NCI-H2171 (cell line): ENCODE results near the gene HOXA2.
A peak's percentile ranks its signal among the peaks of the same experiment; 100 is the strongest.

Source experiments
- DNase-seq: peaks from one replicate; lab custom pipeline; 2025; lab: John Stamatoyannopoulos, UW

The HOXA2 gene

DNA sequence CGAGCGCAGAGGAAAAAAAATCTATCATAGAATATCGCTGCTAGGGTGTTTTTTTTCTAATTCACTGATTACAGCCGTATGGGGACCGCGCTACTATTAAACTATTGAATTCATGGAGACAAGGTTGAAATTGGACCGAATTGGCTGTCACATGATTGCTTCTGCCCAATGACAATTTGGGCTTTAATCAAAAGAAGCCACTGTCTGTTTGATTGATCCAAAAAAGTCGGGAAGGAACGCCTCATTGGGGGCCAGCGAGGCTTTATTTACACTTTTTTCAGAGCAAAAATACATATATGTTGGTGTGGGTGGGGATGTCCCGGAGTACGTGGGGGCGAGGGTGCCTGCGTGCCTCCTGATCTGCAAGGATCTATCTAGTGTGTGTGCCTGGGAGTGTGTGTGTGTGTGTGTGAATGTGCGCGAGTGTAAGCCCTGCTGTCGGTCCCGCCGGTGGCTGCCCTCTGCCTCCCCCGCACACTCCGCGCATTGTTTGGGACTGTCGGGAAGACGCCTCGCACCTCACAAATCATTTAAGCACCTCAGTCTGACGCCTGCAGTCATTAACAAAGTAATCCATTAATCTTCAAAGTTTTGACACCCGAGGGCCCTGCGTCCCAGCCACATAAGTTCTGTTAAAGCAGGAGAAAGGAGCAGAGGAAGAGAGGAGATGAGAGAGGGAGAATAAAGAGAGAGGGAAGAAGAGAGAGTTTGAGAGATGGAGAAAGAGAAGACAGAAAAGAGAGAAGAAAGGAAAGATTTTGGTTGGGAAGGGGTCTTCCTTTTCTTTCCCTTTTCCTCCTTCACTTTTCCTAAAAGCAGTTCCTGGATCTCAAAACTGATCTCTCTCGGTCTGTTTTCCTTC lies at the start of gene HOXA2:
Gene HOXA2 (minus strand): TSS at position 103 of the 862 bp plus-strand sequence. CDS start 183 bp downstream, outside the sequence.
- no peak for DNase-seq

GRCh38 chr7:27151341-27151930 lies 49.0 kb upstream of the HOXA2 start:
- DNase-seq, result peak; percentile 16

GRCh38 chr7:27150568-27151340 lies 48.3 kb upstream of the HOXA2 start:
- DNase-seq, result peak; percentile 55

GRCh38 chr7:27149842-27150567 lies 47.5 kb upstream of the HOXA2 start:
- DNase-seq, result no peak

DNA sequence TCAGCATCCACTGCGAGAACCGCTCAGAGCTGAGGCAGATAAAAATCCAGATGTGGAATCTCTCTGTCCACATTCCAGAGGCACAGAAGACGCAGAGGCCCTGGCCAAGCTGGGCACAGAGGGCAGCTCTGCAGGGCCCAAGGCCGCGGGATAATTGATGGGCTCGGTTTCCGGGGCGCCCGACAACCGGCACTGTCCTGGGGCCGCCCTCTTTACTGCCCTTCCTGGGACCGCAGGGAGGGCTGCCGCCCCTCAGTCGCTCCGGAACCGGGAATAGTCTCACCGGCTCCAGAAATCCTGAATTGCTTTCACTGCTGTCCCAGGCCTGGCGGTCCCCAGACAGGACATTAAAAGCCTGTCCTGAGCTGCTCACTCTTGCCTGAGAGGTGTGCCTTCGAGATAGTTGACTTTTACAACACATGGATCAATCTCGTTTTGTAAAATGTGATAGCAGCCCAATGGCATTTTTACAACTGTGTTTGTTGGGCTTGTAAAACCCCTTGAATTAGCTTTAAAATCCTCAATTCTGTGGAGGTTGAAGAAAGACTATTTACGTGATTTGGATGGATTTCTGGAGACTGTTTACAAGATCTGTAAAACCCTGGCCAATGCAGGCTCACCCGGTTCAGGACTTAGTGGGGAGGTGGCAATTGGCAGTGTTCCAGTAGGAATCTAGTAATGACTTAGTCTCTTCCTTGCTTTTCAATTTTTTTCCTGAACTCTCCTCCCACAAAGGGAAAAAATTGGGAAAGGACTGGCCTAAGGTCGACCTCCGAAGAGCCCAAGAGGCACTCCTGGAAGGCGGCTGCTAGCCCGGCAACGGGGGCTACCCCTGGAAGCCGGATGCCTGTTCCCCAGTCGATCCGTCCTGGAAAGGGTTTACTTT lies 46.5 kb upstream of the HOXA2 start:
- DNase-seq, result no peak

DNA sequence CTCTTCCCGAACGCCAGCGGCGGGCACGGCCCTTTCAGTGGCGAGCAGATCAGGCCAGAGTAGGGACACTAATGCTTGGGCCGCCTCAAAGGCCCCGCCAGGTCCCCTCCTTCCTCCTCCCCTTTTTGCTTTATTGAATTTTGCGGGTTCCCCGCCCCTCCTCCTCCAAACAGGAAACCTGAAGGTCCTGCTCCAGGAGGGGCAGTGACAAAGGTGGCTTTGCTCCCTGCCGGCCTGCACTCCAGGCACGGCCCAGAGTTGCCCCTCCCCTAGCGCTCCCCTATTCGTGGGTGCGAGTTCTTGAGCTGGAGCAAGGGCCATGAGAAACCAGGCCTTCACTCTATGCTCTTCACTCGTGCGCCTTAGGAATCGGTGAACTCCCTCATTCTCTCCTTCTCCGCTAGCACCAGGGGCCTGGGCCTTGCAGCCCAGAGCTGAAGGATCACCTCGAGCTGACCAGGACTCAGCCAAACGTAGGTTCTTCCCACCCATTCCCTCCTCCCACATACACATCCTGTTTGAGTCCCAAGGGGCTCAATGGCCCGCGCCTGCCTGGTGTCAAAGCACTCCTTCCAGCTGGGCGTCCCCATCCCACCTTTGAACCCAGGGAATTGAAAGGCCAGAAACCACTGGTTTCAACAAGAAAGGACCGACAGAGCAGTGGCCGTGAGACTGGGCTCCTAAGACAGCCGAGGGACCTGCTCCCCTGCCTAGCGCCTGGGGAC lies 45.7 kb upstream of the HOXA2 start:
- no peak for DNase-seq

GRCh38 chr7:27147199-27148030 lies 44.9 kb upstream of the HOXA2 start, which contains the start of gene HOXA6:
Gene HOXA6, minus strand, starts transcription at chr7:27147774. Its CDS starts 25 bp downstream, at chr7:27147749.
- DNase-seq, result peak; percentile 43

DNA sequence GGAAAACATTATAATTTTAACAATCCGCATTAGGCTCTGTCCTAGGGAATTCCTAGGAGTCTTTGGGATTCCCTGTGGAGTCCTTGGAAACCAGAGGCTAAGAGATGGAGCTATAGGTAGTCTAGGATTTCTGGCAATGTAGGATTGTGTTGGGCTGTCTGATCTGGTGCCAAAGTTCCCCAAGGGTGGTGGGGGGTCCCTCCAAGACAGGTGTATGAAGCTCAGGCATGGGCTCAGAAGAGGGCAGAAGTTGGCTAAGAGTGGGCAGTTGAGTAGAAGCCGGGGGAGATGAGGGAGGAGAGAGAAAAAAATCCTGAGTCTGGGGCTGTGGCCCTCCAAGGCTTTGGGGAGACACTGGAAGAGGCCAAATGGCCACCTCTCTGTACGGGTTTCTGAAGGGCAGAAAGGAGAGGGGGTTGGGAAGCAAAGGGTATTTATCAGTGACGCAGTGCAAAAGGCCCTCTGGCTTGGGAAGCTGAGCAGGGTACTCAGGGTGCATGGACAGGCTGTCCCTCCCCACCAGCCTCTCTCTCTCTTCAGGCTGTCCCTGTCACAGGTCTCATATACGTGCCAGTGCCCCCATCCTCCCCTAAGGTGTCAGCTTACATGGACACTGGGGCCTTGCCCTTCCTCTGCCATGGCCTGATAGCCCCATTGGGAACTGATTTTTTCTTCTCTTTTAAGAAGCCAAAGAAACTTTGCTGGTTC lies 44.2 kb upstream of the HOXA2 start:
- DNase-seq, result no peak

DNA sequence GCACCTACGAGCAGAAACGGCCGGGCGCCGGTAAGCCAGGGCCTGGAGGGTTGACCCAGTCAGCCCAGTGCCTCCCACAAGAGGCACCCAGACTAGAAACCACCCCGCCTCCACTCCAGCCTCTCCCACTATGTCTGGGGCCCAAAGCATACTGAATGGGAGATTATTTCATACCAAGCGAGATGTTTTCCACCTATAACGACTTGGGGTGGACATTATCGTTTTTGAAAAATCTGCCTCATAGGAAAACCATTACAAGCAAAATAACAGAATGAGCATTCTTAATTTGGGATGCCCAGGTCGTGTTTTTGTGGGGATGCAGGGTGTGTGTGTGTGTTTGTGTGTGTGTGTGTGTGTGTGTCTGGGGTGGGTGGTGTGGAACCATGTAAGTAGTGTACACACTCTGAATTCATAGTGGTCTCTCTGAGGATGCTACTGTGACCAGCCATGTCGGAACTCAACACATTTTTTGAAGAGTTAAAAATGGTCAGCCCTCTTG lies 43.5 kb upstream of the HOXA2 start:
- DNase-seq, result no peak

DNA sequence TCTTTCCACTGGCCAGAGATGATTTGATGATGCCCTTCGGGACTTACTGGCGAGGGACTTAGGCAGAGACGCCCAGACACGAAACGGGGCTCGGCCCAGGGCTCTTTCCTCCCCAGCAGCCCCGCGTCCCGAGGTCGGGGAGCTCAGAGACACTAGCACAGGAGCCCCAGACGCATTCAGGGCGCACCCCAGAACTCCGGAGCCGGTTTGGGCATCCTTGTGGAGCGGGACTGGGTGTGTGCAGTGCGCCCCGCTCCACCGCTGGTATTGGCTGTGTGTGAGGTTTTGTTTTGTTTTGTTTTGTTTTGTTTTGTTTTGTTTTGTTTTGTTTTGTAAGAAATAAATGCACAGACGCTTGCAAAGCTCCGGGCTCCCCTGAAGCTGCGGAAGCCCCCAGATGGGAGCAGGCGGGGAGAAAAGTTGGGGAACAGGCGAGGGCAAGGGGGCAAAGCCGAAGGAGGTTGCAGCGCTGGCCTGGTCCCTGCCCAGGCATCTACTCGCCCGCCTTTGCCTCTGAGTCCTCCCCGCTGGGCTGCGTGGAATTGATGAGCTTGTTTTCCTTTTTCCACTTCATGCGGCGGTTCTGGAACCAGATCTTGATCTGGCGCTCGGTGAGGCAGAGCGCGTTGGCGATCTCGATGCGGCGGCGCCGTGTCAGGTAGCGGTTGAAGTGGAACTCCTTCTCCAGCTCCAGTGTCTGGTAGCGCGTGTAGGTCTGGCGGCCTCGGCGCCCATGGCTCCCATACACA lies 42.9 kb upstream of the HOXA2 start:
- no peak for DNase-seq

GRCh38 chr7:27144781-27145164 lies 42.3 kb upstream of the HOXA2 start:
- DNase-seq, result no peak

DNA sequence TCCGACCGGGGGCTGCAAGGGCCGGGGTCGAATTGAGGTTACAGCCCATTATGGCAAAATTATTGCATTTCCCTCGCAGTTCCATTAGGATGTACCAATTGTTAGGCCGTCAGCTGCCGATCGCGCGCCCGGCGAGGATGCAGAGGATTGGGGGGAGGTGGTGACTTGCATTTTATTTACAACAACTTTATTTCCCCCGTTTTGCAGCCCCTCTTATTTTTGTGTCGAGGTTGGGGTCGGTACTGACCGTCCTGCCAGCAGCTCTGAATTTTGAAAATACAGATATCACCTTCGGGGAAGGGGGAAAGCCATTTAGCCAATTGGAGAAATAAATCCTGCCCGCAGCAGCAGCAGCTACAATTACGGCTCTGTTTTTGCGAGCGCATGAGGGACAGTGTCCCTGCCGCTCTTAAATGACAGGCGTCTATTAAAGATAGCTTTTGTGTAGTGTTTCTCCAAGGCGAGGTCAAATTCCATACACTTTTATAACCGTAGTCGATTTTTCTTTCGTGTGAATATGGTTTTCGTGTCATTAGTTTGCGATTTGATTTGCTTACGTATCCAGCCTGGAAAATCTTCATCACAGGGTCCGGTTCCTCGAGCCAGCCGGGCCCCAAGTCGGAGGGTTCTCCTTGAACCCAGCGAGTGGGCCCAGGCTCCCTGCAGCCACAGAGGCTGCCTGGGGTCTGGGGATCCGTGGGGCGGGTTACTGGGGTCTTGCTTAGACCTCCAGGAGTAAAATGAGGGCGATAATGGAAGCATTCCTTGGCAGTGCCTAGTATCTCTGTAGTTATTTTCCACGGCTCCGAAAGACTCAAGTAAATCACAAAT lies 41.7 kb upstream of the HOXA2 start:
- DNase-seq, result no peak

DNA sequence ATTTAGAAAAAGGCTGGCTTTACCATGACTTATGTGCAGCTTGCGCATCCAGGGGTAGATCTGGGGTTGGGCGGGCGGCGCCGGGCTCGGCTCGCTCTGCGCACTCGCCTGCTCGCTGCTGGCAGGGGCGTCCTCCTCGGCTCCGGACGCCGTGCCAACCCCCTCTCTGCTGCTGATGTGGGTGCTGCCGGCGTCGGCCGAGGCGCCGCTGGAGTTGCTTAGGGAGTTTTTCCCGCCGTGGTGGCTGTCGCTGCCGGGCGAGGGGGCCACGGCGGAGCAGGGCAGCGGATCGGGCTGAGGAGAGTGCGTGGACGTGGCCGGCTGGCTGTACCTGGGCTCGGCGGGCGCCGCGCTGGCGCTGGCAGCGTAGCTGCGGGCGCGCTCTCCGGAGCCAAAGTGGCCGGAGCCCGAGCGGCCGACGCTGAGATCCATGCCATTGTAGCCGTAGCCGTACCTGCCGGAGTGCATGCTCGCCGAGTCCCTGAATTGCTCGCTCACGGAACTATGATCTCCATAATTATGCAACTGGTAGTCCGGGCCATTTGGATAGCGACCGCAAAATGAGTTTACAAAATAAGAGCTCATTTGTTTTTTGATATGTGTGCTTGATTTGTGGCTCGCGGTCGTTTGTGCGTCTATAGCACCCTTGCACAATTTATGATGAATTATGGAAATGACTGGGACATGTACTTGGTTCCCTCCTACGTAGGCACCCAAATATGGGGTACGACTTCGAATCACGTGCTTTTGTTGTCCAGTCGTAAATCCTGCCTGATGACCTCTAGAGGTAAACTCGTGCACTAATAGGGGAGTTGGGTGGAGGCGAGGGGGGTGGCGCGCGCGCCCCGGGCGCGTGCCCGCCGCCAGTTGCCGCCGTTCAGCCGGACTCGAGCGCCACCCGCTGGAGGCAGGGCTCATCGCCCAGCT lies 40.8 kb upstream of the HOXA2 start, which contains the start of gene HOXA5:
Gene HOXA5 (minus strand): TSS at position 659 of the 927 bp plus-strand sequence. CDS start 74 bp downstream, at position 585.
- DNase-seq, result no peak

DNA sequence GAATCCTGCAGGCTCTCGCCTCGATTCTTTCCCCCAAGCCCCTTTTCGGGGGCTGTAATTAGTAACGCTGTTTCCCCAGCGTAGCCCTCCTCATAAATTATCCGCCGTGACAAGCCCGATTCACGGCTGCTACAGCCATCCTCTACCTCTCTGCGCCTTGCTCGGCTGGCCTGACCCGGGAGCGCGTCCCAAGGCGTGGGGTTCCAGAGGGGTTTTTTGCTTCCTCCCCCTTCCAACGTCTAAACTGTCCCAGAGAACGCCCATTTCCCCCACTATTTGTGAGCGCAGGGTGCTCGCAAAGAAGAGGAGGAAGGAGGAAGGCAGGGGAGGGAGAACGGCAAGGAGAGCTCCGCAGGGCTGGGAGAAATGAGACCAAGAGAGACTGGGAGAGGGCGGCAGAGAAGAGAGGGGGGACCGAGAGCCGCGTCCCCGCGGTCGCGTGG lies 40.1 kb upstream of the HOXA2 start:
- no peak for DNase-seq

- DNase-seq, result no peak
Measured at GRCh38 chr7:27141923-27142579, 39.6 kb upstream of the HOXA2 start.
